GM12872 (cell line): ENCODE results near the gene CCR9.

Experiments used
- CTCF ChIP-seq: IDR thresholded peaks from 3 replicates; pipeline ENCODE4 v1.5.1; 2011; ENCODE audit warnings: low read depth, mild to moderate bottlenecking, low read length, moderate library complexity; ENCODE audit not compliant: insufficient read depth

CCR9 gene

GRCh38 chr3:45922950-45923590 lies 36.7 kb downstream of the CCR9 start:
- no peak for TF ChIP-seq CTCF

DNA sequence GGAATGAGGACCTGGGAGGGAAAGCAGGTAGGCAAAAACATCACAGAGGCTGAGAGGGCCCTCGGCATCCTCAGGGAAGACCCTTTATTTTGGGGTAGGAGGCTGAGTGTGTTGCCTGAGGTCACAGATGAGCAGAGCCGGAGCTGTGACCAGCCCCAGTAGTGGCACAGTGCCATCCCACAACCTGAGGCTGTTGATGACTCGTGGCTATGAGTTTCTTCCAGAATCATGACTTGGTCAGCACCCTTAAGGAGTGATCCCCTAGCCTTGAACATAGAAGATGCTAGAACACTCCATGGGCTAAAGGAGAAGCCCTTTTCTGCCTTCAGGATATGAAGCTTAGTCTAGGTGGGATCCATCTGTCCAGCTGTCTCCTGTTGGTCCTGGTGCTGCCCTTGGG lies 37.4 kb downstream of the CCR9 start:
- TF ChIP-seq CTCF: no peak

DNA sequence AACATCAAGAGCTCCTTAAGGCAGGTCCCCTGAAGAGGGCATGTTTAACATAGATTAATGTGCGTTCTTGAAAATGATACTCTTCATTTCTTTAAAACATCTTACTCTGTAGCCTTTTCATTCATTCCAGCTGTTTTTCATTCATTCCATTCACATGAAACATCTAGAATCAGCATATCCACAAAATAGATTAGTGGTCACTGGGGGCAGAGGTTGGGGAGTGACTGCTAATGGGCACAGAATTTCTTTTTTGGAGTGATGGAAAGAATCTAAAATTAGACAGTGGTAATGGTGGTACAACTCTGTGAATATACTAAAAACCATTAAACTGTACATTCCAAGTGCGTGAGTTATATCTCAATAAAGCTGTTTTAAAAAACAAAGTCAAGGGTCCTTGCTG lies 41.5 kb downstream of the CCR9 start:
- TF ChIP-seq CTCF: no peak

- TF ChIP-seq CTCF: peak; percentile 91
These were observed 42.8 kb downstream of the CCR9 start for GRCh38 chr3:45929042-45929679.

GRCh38 chr3:45931496-45931895 lies 45.2 kb downstream of the CCR9 start:
- no peak for TF ChIP-seq CTCF

DNA sequence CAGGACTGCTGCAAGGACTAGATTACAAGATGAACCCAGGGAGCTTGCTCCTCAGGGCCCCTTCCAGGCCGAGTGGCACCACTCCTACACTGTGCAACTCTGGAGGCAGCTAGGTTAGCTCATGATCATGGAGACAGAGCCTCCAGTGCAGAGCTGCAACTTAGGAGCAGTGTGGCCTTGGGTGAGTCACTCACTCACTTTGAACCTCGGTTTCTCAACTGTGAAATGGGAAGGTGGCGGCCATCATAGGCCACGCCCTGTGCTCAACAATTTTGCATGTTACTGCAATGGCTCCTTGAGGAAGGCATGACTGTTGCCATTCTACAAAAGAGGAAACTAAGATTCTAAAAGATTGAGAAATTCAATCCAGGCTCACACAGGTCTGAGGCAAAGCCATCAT lies 45.8 kb downstream of the CCR9 start:
- no peak for TF ChIP-seq CTCF

DNA sequence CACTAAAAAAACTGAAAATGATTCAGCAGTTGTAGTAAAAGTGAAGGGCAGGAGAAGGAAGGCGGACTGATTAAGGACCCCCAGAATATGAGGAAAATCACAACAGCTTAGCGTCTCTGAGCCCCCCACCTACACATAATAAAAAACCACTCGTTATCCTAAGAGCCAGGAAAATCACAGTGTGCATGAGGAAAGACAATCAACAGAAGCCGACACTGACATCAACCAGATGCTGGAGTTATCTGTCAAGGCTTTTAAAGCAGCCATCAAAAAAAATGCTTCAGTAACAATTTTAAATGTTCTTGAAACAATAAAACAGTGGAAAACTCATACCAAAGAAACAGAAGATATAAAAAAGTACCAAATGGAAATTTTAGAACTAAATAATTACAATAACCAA lies 47.2 kb downstream of the CCR9 start:
- no peak for TF ChIP-seq CTCF
